ENCODE data around the gene DSG3. TPM values are rescaled to one million over a fixed set of nuclear protein-coding genes. Genes with fewer than 3 reads are reported as not detected.
A peak's percentile ranks its signal among the peaks of the same experiment; 100 is the strongest.

DSG3 gene
- polyA plus RNA-seq (ENCODE audit: insufficient read length in 10 of 10): 1 to 10 TPM in 2 of 10 donors, under 1 TPM in 2, not detected in 6; 0.03 to 6.9 (median 3.4) TPM
- long read RNA-seq, donor 1: 0 reads
- long read RNA-seq, donor 2: 0 reads
- long read RNA-seq, donor 3: 0 reads
- long read RNA-seq, donor 4: 0 reads
- long read RNA-seq, donor 5: 0 reads
- long read RNA-seq, donor 6: 0 reads
- long read RNA-seq, donor 7: 0 reads
- long read RNA-seq, donor 8: 0 reads
- long read RNA-seq, donor 9: 0 reads

DNA sequence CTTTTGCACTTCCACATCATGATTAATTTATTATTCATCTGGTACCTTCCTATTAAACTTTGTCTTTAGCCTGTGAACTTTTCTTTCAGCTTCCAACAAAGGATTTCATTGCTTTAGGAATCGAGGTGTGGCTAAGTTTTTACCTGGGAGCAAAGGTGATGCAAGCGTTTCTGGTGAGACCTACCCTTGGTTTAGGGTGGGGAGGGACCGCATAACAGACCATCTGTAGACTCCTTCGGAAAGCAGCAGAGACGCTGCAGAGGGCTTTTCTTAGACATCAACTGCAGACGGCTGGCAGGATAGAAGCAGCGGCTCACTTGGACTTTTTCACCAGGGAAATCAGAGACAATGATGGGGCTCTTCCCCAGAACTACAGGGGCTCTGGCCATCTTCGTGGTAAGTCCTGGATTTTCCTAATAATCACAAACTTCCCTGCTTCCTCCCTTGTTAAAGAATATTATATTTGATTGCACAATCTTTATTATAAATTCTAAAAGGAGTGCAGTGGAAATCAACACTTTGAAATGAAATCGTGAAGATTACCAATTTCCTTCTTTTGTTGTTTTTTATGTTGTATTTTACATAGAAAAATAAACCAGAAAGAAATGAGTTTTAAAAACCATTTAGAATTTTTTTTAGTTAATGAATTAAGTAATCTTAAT lies at the start of gene DSG3:
Gene DSG3, plus strand, starts transcription at position 212 of the 662 bp plus-strand sequence. Its CDS starts 137 bp downstream, at position 349.
- DNase-seq: no peak

DNA sequence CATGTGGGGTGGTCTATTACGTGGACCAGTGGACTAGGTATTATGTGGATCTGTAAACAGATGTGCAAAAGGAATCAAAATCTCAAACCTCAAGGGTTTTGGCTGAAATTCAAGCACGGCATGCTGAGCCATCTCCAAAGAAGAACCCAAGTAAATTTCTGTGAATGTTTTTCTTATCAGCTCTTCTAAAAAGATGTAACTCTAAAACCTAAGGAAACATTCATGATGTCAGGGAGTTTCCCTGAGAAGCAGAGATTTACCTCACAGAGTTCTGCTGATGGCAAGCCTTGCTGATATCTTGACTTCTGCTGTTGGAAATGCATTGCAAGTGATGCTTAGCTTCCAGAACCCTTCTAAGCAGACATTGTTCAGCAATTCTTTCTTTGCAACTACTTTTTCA lies 49.4 kb upstream of the DSG3 start:
- no peak for DNase-seq

GRCh38 chr18:31399306-31400032 lies 48.1 kb upstream of the DSG3 start:
- peak in 1 of 3 donors; percentile 30 for DNase-seq

GRCh38 chr18:31401156-31402025 lies 46.1 kb upstream of the DSG3 start:
- DNase-seq: no peak

GRCh38 chr18:31402026-31402373 lies 45.5 kb upstream of the DSG3 start:
- DNase-seq: no peak

- DNase-seq: no peak
Measured at GRCh38 chr18:31403409-31403808, 44.1 kb upstream of the DSG3 start.

GRCh38 chr18:31407649-31408048 lies 39.9 kb upstream of the DSG3 start:
- no peak for DNase-seq

DNA sequence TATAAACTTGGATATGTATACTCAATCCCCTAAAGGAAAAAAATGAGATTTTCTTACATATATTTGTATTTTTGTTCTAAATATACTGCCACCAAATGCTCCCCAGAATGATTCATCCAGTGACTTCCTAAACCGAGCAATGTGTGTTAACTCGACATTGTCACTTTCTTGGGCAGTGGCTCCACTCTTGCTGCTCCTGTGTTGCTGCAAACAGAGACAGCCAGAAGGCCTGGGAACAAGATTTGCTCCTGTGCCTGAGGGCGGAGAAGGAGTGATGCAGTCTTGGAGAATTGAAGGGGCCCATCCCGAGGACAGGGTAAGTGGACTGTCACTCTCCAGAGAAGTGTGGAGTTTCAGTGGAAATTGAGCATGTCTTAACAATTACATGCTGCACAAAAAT lies 38.3 kb upstream of the DSG3 start:
- DNase-seq: no peak

DNA sequence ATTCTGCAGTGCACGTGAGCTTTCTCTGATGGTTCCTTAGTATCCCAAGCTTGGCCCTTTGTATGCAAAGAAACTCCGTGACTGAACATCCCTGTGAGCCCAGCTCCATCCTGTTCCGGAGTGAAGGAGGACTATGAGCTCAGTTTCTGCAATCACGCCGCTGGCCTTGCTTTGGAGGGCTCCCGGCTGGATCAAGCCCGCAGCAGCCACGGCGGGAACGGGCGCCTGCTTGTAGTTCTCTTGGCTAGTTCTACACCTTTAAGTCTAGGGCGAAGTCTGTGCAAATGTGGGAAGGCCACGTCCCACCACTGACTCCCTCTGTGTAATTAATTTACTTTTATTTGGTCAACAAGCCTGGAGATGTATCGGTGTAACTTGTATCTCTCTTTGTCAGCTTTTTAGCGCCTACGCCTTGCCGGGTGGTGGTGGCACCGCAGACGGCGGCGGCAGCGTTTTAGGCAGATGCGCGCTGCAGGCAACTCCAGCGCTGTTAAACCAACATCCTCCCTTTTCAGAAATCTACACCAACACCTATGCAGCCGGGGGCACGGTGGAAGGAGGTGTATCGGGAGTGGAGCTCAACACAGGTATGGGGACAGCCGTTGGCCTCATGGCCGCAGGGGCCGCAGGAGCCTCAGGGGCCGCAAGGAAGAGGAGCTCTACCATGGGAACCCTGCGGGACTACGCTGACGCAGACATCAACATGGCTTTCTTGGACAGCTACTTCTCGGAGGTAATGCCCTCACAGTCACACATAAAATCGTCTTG lies 36.6 kb upstream of the DSG3 start:
- no peak for DNase-seq

GRCh38 chr18:31413137-31413536 lies 34.4 kb upstream of the DSG3 start:
- no peak for DNase-seq

DNA sequence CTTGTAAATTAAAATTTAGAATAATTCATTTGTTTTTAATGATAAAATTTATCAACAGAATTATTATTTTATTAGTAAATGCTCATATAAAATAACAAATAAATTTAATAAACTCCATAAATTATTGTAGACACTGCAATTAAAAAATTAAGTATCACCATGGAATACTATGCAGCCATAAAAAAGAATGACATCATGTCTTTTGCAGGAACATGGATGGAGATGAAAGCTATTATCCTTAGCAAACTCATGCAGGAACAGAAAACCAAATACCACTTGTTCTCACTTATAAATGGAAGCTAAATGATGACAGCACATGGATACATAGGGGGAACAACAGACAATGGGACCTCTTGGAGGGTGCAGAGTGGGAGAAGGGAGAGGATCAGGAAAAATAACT lies 29.7 kb upstream of the DSG3 start:
- no peak for DNase-seq

DNA sequence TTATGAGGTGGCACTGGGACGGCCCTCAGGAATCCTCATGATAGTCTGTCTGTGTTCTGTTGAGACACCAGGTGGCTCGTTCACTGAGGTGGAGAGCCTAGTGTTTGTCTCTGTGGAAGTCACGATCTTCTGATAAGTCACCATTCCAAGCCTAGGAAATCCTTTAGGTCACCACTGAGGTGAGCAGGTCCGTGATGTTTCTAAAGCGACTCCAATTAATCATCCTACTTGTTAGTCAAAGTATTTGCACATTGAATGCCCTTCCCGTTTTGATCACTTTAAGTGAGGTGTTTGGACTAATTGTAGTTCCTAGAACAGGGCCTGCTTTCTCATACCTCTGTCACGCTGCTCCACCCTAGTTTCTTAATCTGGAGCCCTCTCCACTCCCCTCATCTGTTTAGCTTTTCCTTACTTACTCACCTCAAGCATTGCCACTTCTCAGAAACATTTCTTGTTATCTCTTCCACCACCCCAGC lies 28.0 kb upstream of the DSG3 start:
- DNase-seq: no peak

DNA sequence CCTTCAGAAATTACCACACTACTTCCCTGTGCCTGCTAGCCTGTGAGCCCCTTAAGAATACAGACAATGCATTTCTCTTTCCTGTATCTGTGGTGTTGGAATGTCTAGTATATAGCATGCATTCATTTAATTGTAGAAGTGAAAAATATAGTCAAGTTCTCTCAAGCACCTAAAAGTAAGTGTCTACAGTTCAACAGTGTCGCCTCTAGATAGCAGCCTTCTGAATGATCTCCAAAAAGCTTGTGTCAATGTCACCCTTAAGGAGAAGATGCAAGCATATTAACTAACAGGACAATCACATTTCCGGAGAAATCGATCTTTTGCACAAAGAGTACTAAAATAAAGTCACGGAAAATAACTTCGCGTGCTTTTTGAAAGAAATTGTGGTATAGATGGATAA lies 27.5 kb upstream of the DSG3 start:
- no peak for DNase-seq

GRCh38 chr18:31420524-31420923 lies 27.0 kb upstream of the DSG3 start:
- DNase-seq: no peak

DNA sequence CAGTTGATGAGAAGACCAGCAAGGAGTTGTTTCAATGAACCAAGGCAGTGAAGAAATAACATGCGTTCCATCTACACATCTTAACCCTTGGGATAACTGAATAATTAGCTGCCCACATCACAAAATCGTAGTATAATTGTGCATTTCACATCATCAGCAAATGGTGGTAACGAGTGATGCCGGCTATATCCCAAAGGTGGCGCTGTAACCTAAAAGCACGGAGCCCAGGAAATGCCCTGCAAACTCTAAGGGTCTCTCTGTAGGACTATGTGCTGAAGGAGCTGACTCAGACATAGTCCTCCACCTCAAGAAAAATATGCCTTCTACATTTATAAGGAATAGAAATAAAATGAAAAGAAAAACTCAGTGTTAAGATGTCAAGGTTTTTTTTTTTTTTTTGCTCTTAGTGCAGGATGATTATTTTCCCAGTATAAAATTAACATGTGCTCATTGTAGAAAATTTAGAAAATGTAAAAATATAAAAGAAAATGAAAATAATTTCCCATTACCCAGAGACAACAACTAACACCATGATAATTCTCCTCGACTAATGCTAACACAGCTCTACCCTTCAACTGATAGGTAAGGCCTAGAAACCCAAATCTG lies 23.1 kb upstream of the DSG3 start:
- peak in 1 of 3 donors; percentile 5 for DNase-seq

GRCh38 chr18:31426021-31426420 lies 21.5 kb upstream of the DSG3 start:
- no peak for DNase-seq

- DNase-seq: no peak
Measured at GRCh38 chr18:31426871-31427406, 20.6 kb upstream of the DSG3 start.

- no peak for DNase-seq
Measured at GRCh38 chr18:31428211-31428610, 19.3 kb upstream of the DSG3 start.

GRCh38 chr18:31429623-31430022 lies 17.9 kb upstream of the DSG3 start:
- no peak for DNase-seq

GRCh38 chr18:31430072-31430471 lies 17.5 kb upstream of the DSG3 start:
- DNase-seq: no peak

DNA sequence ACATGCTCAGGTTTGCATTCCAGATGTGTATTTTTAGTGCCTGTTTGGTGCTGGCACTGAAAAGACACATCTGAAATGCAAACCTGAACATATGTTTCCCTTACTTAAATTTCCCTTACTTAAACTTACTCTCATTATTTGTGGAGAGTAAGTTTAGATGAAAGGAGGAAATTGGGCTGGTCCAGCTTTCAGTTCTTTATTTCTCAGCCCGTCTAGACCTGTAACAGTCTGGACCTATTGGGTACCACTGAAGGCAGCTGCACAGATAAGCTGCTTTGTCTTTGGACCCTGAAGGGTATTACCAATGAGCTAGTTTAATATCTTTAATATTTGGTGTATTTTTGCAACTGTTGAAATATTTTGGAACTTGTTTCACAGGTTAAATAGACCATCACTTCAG lies 17.0 kb upstream of the DSG3 start:
- DNase-seq: no peak

Measured in muscle of back (tissue), 13 donors.